NCI-H69 (cell line): ENCODE results near the gene BCKDK.
A peak's percentile ranks its signal among the peaks of the same experiment; 100 is the strongest.

Source experiments
- DNase-seq: peaks from one replicate; lab custom pipeline; 2025; lab: John Stamatoyannopoulos, UW

The BCKDK gene

GRCh38 chr16:31108035-31108793 lies at the start of gene BCKDK:
Gene BCKDK (plus strand): TSS chr16:31108386. CDS start chr16:31109224, 838 bp downstream.
- peak; percentile 86 for DNase-seq

DNA sequence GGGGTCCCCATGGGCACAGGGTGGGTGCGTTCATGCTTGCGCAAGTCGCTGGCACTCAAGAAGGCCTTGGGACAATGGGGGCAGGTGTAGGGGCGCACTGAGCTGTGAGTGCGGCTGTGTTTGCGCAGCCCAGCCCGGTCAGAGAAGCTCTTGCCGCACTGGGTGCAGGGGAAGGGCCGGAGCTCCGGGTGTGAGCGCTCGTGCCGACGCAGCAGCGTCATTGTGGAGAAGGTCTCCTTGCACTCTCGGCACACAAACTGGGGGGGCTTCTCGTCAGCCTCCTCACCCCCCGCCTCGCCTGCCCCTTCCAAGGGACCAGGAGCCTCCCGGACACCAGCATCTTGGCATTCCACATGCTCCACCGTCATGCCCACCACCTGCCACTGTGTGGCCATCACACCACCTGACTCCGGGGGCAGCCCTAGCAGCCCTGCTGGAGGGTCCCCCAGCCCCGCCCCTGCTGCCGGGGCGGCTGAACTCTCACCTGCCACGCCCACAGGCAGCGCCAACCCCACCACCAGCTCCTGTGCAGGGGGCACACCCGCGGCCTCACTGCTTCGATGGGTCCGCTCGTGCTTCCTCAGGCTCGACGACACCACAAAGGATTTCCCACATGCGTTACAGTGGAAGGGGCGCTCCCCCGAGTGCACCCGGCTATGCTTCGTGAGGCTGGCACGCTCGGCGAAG lies 46.9 kb upstream of the BCKDK start:
- DNase-seq = no peak

DNA sequence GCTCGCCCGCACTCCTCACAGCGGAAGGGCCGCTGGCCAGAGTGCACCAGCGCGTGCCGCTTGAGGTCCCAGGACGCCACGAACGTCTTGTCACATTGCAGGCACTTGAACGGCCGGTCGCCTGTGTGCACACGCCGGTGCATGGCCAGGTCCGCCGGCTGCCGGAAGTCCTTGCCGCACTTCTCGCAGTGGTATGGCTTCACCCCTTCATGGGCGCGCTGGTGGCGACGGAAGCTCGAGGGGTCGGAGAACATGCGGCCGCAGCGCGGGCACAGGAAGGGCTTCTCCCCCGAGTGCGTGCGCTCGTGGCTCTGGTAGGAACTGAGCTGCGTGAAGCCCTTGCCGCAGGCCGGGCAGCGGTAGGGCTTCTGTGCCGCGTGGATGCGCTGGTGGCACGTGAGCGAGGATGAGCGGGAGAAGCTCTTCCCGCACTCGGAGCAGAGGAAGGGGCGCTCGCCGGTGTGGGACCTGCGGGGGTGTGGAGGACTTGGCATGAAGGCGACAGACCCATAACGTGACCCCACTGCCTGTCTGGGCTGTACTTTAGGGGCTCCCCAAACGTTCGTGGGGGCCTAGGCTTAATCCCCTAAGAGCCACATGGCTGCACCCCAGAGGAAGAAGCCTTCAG lies 46.3 kb upstream of the BCKDK start:
- no peak for DNase-seq

DNA sequence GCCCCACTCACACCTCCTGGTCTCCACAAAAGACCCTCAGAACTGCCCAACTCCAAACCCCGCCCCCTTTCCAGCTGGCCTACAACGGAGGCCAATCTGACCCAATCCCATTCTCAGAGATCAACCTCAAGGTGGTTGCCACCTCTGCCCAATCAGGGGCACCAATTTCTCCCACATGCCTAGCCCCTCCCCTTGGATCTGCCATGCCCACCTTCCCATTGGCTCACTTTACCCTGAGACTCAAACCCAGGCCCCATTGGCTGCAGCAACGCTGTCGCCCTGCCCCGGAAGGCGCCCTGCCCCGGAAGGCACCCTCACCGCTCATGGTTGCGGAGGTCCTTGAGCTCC lies 44.7 kb upstream of the BCKDK start:
- DNase-seq = no peak

- DNase-seq = no peak
These were observed 44.2 kb upstream of the BCKDK start for GRCh38 chr16:31063843-31064611.

- no peak for DNase-seq
These were observed 43.2 kb upstream of the BCKDK start for GRCh38 chr16:31064882-31065461.

- no peak for DNase-seq
These were observed 40.8 kb upstream of the BCKDK start for GRCh38 chr16:31067342-31067741.

- DNase-seq = peak; percentile 50
These were observed 36.3 kb upstream of the BCKDK start for GRCh38 chr16:31071861-31072260.

- peak; percentile 65 for DNase-seq
These were observed 35.5 kb upstream of the BCKDK start for GRCh38 chr16:31072540-31073141.

DNA sequence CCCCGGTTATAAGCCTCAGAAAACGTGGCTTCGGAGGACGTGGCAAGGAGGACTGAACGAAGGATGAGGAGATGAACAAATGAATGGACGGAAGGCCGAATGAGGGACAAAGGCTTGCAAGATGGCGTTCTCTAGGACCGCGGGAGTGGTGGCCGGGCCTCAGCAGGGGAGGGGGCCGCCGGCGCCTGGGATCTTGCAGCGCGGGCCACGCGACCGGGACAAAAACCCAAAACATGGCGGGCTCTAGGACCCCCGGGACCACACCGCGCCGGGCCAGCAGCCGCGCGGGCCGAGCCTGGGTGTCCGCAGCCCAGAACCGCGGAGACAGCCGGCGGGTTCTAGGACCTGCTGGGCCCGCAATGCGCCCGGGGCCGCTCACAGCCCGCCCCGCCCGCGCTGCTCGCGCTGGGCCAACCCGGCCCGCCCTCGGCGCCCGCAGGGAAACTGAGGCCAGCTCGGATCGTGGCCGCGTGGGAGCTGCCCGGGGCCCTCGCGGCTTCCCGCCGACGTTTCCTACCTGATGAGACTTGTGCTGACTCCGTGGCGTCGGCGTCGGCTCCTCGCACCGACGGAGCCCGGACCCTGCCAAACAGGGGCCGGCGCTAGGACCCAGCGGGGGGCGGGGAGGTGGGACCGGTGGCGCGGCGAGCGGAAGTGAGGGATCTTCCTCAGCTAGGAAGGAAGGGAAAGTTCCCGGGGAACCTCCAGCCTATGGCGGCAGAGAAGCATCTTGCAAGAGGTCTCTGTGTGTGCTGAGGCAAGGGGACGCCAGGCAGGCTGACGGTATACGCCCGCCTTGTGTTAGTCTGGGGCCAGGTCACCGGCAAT lies 34.8 kb upstream of the BCKDK start:
- peak; percentile 96 for DNase-seq

DNA sequence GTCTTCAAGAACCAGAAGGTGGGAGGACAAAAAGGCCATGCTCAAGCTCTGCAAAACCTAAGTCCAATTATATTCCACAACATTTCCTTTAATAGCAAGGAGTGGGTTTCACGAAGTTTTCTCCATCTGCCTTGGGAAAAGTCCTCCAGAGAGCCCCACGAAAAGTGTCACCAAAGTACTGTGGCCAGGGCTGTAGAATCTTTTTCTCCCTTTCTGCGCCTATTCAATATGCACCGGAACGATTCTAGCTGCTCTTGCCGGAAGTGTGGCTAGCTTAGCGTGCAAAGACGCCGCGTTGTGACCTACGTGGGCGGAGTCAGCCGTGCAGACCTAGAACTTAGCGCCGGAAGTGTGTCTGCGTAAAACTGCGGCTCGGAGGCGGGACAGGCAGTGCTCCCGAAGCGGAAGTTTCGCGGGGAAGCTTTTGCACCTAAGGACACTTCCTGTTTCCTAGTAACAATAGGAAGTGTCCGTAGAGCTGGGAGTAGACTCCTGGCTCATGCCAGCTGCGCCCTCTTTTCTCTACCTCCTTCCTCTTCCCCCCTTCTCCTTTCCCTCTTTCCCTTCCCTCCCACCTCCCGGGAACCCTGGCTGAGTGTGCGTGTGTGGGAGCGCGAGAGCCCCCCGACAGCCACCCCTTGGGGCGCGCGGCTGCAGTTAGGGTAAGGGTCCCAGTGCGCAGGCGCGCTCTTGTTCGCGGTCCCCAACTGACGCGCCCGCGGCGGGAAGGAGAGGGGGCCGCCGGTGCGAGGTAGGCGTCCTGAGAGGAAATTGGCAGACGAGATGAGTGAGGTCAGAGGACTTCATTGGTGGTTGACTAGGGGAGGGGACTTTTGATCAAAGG lies 34.0 kb upstream of the BCKDK start, which contains the start of the genes ZNF646 and ZNF668:
TSS of gene ZNF646 (plus strand) at position 453 of the 844 bp plus-strand sequence. CDS start 1,903 bp downstream, outside the sequence.
TSS of gene ZNF668 (minus strand) at position 271 of the 844 bp plus-strand sequence. CDS start 9,781 bp downstream, outside the sequence.
- DNase-seq = peak; percentile 100

DNA sequence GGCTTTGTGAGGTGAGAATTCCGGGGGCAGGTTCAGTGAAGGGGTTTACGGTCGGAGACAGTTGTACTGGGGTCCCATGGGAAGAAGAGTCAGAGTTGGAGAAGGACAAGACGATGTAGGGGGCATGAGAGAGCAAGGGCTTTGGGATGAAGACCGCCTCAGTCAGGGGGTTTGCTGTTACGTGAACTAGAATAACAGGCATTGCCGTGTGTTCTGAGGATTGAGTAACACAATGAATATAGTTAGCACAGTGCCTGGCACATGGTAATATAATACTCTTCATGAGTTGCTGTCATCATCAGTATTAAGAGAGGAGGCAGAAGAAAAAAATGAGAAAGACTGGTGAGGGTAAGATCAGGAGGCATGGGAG lies 33.4 kb upstream of the BCKDK start:
- no peak for DNase-seq

GRCh38 chr16:31076319-31076718 lies 31.9 kb upstream of the BCKDK start:
- no peak for DNase-seq

- DNase-seq = no peak
These were observed 31.2 kb upstream of the BCKDK start for GRCh38 chr16:31077024-31077423.

GRCh38 chr16:31077592-31078396 lies 30.4 kb upstream of the BCKDK start:
- DNase-seq = no peak

- DNase-seq = no peak
These were observed 29.4 kb upstream of the BCKDK start for GRCh38 chr16:31078597-31079341.

DNA sequence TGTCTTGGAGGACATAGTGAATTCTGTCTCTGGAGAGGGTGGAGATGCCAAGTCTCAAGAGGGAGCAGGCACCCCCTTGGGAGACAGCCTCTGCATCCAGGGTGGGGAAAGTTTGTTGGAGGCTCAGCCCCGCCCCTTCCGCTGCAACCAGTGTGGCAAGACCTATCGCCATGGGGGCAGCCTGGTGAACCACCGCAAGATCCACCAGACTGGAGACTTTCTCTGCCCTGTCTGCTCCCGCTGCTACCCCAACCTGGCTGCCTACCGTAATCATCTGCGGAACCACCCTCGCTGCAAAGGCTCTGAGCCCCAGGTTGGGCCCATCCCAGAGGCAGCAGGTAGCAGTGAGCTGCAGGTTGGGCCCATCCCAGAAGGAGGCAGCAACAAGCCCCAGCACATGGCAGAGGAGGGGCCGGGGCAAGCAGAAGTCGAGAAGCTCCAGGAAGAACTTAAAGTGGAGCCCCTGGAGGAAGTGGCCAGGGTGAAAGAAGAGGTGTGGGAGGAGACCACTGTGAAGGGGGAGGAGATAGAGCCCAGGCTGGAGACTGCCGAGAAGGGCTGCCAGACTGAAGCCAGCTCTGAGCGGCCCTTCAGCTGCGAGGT lies 28.7 kb upstream of the BCKDK start:
- no peak for DNase-seq
